A673 (cell line): ENCODE measurements around the gene NCEH1.

Experiments
- EZH2 ChIP-seq: fragments of 200-600 bp; sonication (generic); IDR thresholded peaks from 2 replicates; pipeline ENCODE4 v1.6.1; 2017; ENCODE audit warnings: borderline replicate concordance, low read depth, mild to moderate bottlenecking, mixed read lengths, antibody characterized with exemption, low read length; ENCODE audit not compliant: poor library complexity, severe bottlenecking
- TF ChIP-seq, protein P1 (sequence below): fragments of 300-800, 200-600 bp; sonication (generic); conservative IDR thresholded peaks from 2 replicates; pipeline ENCODE4 v1.5.1; 2017; ENCODE audit warnings: low read depth, mild to moderate bottlenecking, antibody characterized with exemption, low read length, moderate library complexity, mixed read lengths

DNA sequence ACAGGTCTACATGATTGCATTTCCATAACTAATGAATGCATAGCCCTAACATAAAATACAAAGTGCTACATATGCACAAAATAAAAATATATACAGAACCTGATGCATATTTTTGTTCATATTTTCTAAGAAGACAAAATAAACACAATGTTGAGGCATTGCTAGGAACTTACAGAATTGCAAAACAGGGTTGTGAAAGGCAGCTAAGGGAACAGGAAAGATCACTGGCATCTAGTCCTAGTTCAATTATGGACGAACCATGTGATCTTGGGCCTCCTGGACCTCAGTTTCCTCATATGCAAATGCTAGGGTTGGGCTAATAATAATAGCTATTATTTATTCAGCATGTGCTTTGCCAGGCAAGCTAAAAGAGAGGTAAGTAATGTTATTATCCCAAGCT, 15.5 kb upstream of the NCEH1 start:
- TF ChIP-seq, protein P1, sequence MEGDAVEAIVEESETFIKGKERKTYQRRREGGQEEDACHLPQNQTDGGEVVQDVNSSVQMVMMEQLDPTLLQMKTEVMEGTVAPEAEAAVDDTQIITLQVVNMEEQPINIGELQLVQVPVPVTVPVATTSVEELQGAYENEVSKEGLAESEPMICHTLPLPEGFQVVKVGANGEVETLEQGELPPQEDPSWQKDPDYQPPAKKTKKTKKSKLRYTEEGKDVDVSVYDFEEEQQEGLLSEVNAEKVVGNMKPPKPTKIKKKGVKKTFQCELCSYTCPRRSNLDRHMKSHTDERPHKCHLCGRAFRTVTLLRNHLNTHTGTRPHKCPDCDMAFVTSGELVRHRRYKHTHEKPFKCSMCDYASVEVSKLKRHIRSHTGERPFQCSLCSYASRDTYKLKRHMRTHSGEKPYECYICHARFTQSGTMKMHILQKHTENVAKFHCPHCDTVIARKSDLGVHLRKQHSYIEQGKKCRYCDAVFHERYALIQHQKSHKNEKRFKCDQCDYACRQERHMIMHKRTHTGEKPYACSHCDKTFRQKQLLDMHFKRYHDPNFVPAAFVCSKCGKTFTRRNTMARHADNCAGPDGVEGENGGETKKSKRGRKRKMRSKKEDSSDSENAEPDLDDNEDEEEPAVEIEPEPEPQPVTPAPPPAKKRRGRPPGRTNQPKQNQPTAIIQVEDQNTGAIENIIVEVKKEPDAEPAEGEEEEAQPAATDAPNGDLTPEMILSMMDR: no peak
- TF ChIP-seq EZH2: no peak
